Hindlimb muscle (tissue), 1 donor: ENCODE results near the gene CAT. TPM values are rescaled to one million over a fixed set of nuclear protein-coding genes. Genes with fewer than 3 reads are reported as not detected.

Experiments
- polyA plus RNA-seq: library from polyadenylated mRNA; unstranded; fragments of 120-200 nt; gene quantifications from one replicate; pipeline ENCODE4 v1.2.1, GENCODE V29; 2013; ENCODE audit not compliant: insufficient read length

The CAT gene
- polyA plus RNA-seq, 1 donor: 75.8 TPM

Other genes with a start within 250 kb of the CAT start
- 8.7 TPM for gene ABTB2, start 80.9 kb upstream of the CAT start, polyA plus RNA-seq
- 1.1 TPM for gene ELF5, start 74.9 kb downstream of the CAT start, polyA plus RNA-seq
- gene EHF, start 182.2 kb downstream of the CAT start, polyA plus RNA-seq: 0.22 TPM